ENCODE results near the gene RCN1.
"Not testable (repeated sequence)": the region's sequence is repeated elsewhere in the genome, so short reads cannot be mapped to it uniquely, and the experiment has no call there.

Gene RCN1

GRCh38 chr11:32116668-32117067, 25.8 kb downstream of the RCN1 start:
- TF ChIP-seq CTCF (IDR thresholded peaks at IDR 0.05; ENCODE audit: low read depth, low read length), result no peak
- in situ Hi-C loops (cut with HindIII; ENCODE audit: low sequenced_read_pairs), result no loop called here
- H3K4me3 ChIP-seq (ENCODE audit: low read depth, low read length), result no peak overlapping the region
- DNase-seq (ENCODE audit: low read depth, low spot score), result peak; percentile 13

DNA sequence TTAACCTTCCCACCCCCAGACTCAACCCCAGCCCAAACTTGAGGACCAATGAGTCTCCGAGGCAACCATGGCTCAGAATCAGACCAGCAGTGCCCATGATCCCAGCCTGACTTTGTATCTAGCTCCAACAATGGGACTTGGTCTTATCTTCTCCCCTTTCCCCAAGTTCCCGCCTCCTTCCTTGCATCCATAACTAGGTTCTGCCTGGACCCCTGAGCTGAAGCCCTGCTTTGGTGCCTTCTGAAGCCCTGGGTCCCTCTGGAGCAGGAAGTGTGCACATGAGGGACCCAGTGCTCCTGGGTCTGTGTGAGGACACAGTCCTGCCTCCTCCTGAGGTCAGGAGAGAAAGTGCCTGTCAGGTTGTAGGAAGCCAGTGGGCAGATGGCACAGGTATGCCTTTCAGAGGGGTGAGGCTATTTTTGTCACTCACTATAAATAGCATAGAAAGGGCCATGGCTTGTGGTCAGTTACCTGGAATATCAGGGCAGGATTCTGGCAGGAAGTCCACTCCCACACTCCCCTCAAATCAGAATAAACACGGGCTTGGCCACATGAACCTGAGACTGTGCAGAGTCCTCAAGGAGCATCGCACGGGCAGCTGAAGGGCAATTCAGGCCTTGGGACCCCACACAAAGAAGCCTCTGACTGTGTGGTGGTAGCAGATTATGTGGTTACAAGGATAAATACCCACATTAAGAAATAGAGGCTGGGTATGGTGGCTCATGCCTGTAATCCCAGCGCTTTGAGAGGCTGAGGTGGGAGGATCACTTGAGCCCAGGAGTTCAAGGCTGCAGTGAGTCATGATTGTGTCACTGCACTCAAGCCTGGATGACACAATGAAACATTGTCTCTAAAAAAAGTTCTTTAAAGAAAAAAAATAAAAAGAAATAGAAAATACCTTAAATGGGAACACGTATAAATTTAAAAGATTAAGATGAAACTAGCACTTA, 27.4 kb downstream of the RCN1 start:
- in situ Hi-C loops (cut with HindIII; ENCODE audit: low sequenced_read_pairs), result no loop called here
- peak; percentile 64 for DNase-seq (ENCODE audit: low read depth, low spot score)
- TF ChIP-seq CTCF (IDR thresholded peaks at IDR 0.05; ENCODE audit: low read depth, low read length), result no peak
- no peak overlapping the region for H3K4me3 ChIP-seq (ENCODE audit: low read depth, low read length)

DNA sequence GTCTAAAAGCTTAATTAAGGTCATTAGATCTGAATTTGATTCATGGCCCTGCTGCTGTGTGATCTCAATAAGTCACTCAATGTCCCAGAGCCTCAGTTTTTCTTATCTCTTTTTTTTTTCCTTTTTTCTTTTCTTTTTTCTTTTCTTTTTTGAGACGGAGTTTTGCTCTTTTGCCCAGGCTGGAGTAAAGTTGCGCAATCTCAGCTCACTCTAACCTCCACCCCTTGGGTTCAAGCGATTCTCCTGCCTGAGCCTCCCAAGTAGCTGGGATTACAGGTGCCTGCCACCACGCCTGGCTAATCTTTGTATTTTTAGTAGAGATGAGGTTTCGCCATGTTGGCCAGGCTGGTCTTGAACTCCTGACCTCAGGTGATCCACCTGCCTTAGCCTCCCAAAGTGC, 28.3 kb downstream of the RCN1 start:
- in situ Hi-C loops (cut with HindIII; ENCODE audit: low sequenced_read_pairs); H3K4me3 ChIP-seq (ENCODE audit: low read depth, low read length); DNase-seq (ENCODE audit: low read depth, low spot score): not testable (repeated sequence)

DNA sequence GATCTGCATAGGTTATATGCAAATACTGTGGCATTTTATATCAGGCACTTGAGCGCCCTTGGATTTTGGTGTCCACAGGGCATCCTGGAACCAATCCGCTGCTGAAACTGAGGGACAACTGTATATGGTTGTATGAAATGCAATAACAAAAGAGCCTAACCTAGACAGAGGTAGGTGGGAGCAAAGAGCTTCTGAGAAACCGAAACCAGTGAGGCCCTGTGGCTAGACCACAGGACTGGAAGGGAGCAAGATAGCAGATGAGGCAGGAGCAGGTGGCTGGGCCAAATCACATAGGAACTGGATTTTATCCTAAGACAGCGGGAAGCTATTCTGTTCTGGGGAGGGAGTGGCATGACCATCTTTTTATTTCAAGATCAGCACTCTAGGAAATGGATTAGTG, 30.1 kb downstream of the RCN1 start:
- in situ Hi-C loops (cut with HindIII; ENCODE audit: low sequenced_read_pairs), result no loop called here
- no peak for TF ChIP-seq CTCF (IDR thresholded peaks at IDR 0.05; ENCODE audit: low read depth, low read length)
- no peak overlapping the region for H3K4me3 ChIP-seq (ENCODE audit: low read depth, low read length)
- DNase-seq (ENCODE audit: low read depth, low spot score), result no peak

DNA sequence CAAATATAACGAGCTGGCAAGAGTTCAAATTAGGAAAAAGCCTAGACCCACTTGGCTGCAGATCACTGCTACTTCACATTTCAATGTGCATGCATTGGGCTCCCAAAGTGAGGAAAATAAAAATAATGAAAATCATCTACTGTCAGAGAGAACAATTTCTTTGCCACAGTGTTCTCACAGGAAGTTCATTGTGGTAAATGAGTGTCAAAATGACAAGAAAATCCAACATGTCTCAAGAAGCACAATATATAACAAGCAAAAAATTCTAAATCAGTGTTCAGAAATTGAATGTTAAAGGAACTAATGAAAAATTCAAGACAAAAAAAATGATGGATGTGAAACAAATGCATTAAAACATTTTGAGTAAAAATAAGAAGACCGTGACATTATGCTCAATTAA, 31.3 kb downstream of the RCN1 start:
- TF ChIP-seq CTCF (IDR thresholded peaks at IDR 0.05; ENCODE audit: low read depth, low read length), result no peak
- no peak for DNase-seq (ENCODE audit: low read depth, low spot score)
- in situ Hi-C loops (cut with HindIII; ENCODE audit: low sequenced_read_pairs), result no loop called here
- H3K4me3 ChIP-seq (ENCODE audit: low read depth, low read length), result no peak overlapping the region

- no peak for DNase-seq (ENCODE audit: low read depth, low spot score)
- TF ChIP-seq CTCF (IDR thresholded peaks at IDR 0.05; ENCODE audit: low read depth, low read length), result no peak
- H3K4me3 ChIP-seq (ENCODE audit: low read depth, low read length), result no peak overlapping the region
- in situ Hi-C loops (cut with HindIII; ENCODE audit: low sequenced_read_pairs), result no loop called here
Observed at GRCh38 chr11:32131321-32131720, 40.4 kb downstream of the RCN1 start.

- H3K4me3 ChIP-seq (ENCODE audit: low read depth, low read length), result no peak overlapping the region
- DNase-seq (ENCODE audit: low read depth, low spot score), result no peak
- TF ChIP-seq CTCF (IDR thresholded peaks at IDR 0.05; ENCODE audit: low read depth, low read length), result no peak
- in situ Hi-C loops (cut with HindIII; ENCODE audit: low sequenced_read_pairs), result no loop called here
Observed at GRCh38 chr11:32136657-32137056, 45.8 kb downstream of the RCN1 start.
